ENCODE results near the gene PCNP.

- TF ChIP-seq POLR2A (IDR thresholded peaks at IDR 0.05; ENCODE audit: low read depth) = no peak
- TF ChIP-seq, protein P1, sequence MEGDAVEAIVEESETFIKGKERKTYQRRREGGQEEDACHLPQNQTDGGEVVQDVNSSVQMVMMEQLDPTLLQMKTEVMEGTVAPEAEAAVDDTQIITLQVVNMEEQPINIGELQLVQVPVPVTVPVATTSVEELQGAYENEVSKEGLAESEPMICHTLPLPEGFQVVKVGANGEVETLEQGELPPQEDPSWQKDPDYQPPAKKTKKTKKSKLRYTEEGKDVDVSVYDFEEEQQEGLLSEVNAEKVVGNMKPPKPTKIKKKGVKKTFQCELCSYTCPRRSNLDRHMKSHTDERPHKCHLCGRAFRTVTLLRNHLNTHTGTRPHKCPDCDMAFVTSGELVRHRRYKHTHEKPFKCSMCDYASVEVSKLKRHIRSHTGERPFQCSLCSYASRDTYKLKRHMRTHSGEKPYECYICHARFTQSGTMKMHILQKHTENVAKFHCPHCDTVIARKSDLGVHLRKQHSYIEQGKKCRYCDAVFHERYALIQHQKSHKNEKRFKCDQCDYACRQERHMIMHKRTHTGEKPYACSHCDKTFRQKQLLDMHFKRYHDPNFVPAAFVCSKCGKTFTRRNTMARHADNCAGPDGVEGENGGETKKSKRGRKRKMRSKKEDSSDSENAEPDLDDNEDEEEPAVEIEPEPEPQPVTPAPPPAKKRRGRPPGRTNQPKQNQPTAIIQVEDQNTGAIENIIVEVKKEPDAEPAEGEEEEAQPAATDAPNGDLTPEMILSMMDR (IDR thresholded peaks at IDR 0.05) = no peak
Measured at GRCh38 chr3:101643009-101643844, 69.2 kb downstream of the PCNP start.

Data from esophagus muscularis mucosa (tissue), 3 donors.